Muscle of back (tissue), 11 donors: ENCODE data around the gene RPLP2. TPM values are rescaled to one million over a fixed set of nuclear protein-coding genes. Genes with fewer than 3 reads are reported as not detected.

Experiments used
- DNase-seq, 3 donors: peaks; one replicate each; pipeline versions ENCODE4 v3.0.0 to v3.0.0-alpha.2; 2013
- polyA plus RNA-seq, 10 donors: library from polyadenylated mRNA; unstranded; fragments of 120-200 nt; gene quantifications; one replicate each; pipeline ENCODE4 v1.2.1, GENCODE V29; 2013; ENCODE audit not compliant: insufficient read length in 10 of 10

Gene RPLP2
- polyA plus RNA-seq, 10 donors, result 1,394 to 1,882 (median 1,587) TPM

GRCh38 chr11:770642-771616 lies 38.8 kb upstream of the RPLP2 start:
- DNase-seq, result peak in 1 of 3 donors; percentile 0

GRCh38 chr11:771617-772204 lies 38.1 kb upstream of the RPLP2 start:
- DNase-seq, result peak in 1 of 3 donors; percentile 1

GRCh38 chr11:772429-773390 lies 37.1 kb upstream of the RPLP2 start:
- peak in 1 of 3 donors; percentile 3 for DNase-seq

- DNase-seq, result peak in 1 of 3 donors; percentile 1
These were observed 36.3 kb upstream of the RPLP2 start for GRCh38 chr11:773425-773824.

- no peak for DNase-seq
These were observed 35.9 kb upstream of the RPLP2 start for GRCh38 chr11:773830-774229.

- no peak for DNase-seq
These were observed 34.7 kb upstream of the RPLP2 start for GRCh38 chr11:774873-775592.

GRCh38 chr11:776263-776560 lies 33.6 kb upstream of the RPLP2 start:
- no peak for DNase-seq

GRCh38 chr11:776561-777287 lies 33.0 kb upstream of the RPLP2 start:
- DNase-seq, result peak in 1 of 3 donors; percentile 66

GRCh38 chr11:777288-778255 lies 32.2 kb upstream of the RPLP2 start, which contains the start of gene GATD1:
Gene GATD1 (minus strand): TSS chr11:777487. CDS start chr11:777462, 25 bp downstream.
- DNase-seq, result peak; percentile 90 to 97 (median 95)

- DNase-seq, result no peak
These were observed 30.5 kb upstream of the RPLP2 start for GRCh38 chr11:778976-779954.

GRCh38 chr11:779955-780532 lies 29.7 kb upstream of the RPLP2 start:
- DNase-seq, result no peak

- no peak for DNase-seq
These were observed 27.2 kb upstream of the RPLP2 start for GRCh38 chr11:782264-783174.

GRCh38 chr11:783581-784015 lies 26.2 kb upstream of the RPLP2 start:
- peak; percentile 72 to 88 (median 76) for DNase-seq

GRCh38 chr11:786235-787083 lies 23.3 kb upstream of the RPLP2 start:
- DNase-seq, result no peak

- no peak for DNase-seq
These were observed 22.6 kb upstream of the RPLP2 start for GRCh38 chr11:787084-787675.
